PC-9 (cell line): ENCODE results near the gene MAGED2.

ENCODE experiments used
- CTCF ChIP-seq: fragments of 200-600 bp; sonication (generic); conservative IDR thresholded peaks from 2 replicates; pipeline ENCODE4 v1.6.1; 2017; ENCODE audit warnings: mixed run types, antibody characterized with exemption, mild to moderate bottlenecking, moderate library complexity
- EZH2 ChIP-seq: fragments of 200-600 bp; sonication (generic); IDR thresholded peaks from 2 replicates; pipeline ENCODE4 v1.8.0; 2017; ENCODE audit warnings: antibody characterized with exemption, low read depth

- TF ChIP-seq CTCF (no peak), EZH2 (no peak)
Observed at GRCh38 chrX:54824195-54824594, 16.6 kb downstream of the MAGED2 start.
